ENCODE results near the gene CHRM4. TPM values are rescaled to one million over a fixed set of nuclear protein-coding genes. Genes with fewer than 3 reads are reported as not detected.

Gene CHRM4
- total RNA-seq, 2 donors from 2014 or later: 0.42 to 0.49 TPM

DNA sequence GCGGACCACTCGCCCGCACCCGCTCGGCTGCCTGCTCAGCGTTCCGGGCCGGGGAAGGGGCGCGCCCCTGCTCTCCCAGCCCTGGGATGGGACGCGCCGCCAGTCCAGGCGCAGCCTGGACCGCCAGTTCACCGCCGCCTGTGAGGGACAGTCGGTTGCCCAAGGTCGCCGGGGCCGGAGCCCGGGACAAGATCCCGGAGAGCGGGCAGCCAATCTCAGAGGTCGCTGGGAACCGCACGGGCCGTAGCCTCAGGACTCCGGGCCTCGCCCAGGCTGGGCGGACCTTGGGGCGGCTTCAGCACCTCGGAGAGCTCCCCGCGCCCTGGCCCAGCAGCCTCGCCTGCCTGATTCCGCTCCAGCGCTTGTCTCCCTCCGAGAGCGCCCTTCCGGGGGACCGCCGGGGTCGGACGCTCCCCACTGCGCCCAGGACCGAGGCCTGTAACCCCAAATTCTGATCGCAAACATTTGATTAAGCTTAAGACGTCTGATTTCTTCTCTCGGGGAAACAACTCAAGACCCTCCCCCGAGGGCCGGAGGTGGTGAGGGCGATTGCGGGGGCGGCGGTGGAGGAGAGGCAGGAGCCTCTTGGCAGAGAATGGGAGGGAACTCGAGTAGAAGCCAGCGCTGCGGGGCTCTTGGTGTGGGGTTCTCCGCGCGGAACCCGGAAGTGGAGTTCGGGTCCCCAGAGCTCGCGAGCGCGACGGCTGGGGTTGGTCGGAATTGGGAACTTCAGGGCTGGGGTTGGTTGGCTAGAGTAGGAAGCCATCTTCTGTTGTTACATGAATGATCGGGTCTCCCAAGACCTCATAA lies 1.1 kb upstream of the CHRM4 start:
- no peak for TF ChIP-seq CTCF (IDR thresholded peaks at IDR 0.05)
- Histone ChIP-seq H3K4me3 (peak overlapping the region; percentile 40), H3K9ac (ENCODE audit: low read depth in 2 of 2, low read length in 2 of 2) (no peak overlapping the region), H3K27ac (no peak overlapping the region), H3K27me3 (peaks cover 51% of the 10 kb centered on the region), H3K4me1 (peaks cover 16% of the 10 kb centered on the region), H3K36me3 (no peaks in the 10 kb centered on the region), H3K9me3 (no peaks in the 10 kb centered on the region)
- intact Hi-C loops (cut with DNase I): loop anchor here (2.0 kb wide), 1 partner anchor 144 kb away; no protein-coding TSS in a partner anchor
- DNase-seq: peak; percentile 85

DNA sequence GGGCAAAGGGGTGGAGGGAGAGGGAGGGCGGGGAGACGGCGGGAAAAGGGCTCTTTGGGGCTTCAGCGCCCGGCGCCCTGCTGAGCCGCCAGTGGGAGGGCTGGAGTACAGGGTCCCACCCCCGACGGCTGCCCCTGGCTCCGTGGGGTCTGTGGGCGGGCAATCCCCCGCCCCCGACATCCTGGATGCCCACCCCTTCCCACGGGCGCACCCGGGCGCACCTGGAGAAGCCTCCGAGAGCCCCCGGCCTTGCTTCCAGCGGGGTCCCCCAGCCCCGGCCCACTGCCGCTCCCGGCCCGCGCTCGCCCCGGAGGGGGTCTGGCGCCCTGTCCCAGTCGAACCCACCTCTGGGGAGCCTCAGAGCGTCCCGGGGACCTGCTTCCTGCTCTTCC lies 394 bp downstream of the CHRM4 start:
- H3K9ac ChIP-seq (ENCODE audit: low read depth in 2 of 2, low read length in 2 of 2): no peak overlapping the region
- no peaks in the 10 kb centered on the region for H3K9me3 ChIP-seq
- no peak overlapping the region for H3K27ac ChIP-seq
- no peak for DNase-seq
- peaks cover 59% of the 10 kb centered on the region for H3K27me3 ChIP-seq
- intact Hi-C loops (cut with DNase I): no loop called here
- peaks cover 16% of the 10 kb centered on the region for H3K4me1 ChIP-seq
- no peaks in the 10 kb centered on the region for H3K36me3 ChIP-seq
- no peak overlapping the region for H3K4me3 ChIP-seq
- no peak for TF ChIP-seq CTCF (IDR thresholded peaks at IDR 0.05)

GRCh38 chr11:46390331-46391171 lies 1.0 kb downstream of the CHRM4 start:
- Histone ChIP-seq H3K9me3 (no peaks in the 10 kb centered on the region), H3K9ac (ENCODE audit: low read depth in 2 of 2, low read length in 2 of 2) (no peak overlapping the region), H3K4me3 (no peak overlapping the region), H3K36me3 (no peaks in the 10 kb centered on the region), H3K4me1 (peaks cover 16% of the 10 kb centered on the region), H3K27ac (no peak overlapping the region), H3K27me3 (peaks cover 59% of the 10 kb centered on the region)
- no peak for TF ChIP-seq CTCF (IDR thresholded peaks at IDR 0.05)
- DNase-seq: no peak
- intact Hi-C loops (cut with DNase I): no loop called here

DNA sequence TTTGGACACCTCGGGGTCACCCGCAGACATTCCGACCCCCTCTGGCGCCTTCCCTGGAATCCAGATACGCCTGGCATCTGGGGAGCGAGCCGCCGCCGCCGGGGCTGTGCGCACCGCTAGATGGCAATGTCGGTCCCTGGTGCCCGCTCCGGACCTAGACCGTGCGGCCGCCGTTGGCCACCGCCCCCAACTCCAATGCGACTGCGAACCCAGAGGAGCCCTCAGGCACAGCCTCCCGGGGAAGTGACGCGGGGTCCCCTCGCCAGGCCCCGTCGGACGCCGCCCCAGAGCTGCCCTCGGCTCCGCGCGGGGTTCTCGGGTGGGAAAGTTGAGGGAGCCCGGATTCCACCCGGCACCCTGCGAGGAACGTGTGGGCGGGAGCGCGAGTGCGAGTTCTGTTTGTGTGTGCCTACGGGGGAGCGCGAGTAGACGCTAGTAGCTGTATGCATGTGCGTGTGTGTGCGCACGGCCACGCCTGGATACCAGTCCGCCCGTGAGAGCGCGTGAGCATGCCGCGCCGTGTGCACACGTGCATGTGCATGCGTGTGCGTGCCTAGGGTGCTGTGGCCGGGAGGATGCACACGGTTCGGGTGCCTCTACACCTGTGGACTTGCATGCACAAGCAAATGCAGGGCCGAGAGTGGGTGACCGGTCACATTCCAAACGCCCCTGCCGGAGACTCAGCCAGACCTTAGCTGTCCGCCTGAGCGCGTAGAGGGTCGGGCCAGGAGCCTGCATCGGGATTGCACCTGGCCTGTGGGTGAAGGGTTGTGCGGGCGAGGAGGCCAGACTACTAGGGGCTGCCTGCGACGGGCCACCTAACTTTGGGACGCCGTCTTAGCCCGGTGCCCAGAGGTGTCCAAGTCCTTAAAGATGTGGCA lies 1.9 kb downstream of the CHRM4 start:
- Histone ChIP-seq H3K4me3 (peak overlapping the region; percentile 38), H3K4me1 (peaks cover 16% of the 10 kb centered on the region), H3K36me3 (no peaks in the 10 kb centered on the region), H3K27me3 (peaks cover 59% of the 10 kb centered on the region), H3K27ac (no peak overlapping the region), H3K9me3 (no peaks in the 10 kb centered on the region), H3K9ac (ENCODE audit: low read depth in 2 of 2, low read length in 2 of 2) (peak overlapping the region in 1 of 2 donors; percentile 18)
- peak; percentile 77 for DNase-seq
- intact Hi-C loops (cut with DNase I): loop anchor here (5.0 kb wide), 1 partner anchor 233 kb away; no protein-coding TSS in a partner anchor
- TF ChIP-seq CTCF (IDR thresholded peaks at IDR 0.05): peak; percentile 72

Measured in colonic mucosa (tissue), 4 donors.